ENCODE measurements around the gene ADD3. TPM values are rescaled to one million over a fixed set of nuclear protein-coding genes. Genes with fewer than 3 reads are reported as not detected.

ADD3 gene
- total RNA-seq, 1 experiment from 2014 or later = 59.9 TPM

DNA sequence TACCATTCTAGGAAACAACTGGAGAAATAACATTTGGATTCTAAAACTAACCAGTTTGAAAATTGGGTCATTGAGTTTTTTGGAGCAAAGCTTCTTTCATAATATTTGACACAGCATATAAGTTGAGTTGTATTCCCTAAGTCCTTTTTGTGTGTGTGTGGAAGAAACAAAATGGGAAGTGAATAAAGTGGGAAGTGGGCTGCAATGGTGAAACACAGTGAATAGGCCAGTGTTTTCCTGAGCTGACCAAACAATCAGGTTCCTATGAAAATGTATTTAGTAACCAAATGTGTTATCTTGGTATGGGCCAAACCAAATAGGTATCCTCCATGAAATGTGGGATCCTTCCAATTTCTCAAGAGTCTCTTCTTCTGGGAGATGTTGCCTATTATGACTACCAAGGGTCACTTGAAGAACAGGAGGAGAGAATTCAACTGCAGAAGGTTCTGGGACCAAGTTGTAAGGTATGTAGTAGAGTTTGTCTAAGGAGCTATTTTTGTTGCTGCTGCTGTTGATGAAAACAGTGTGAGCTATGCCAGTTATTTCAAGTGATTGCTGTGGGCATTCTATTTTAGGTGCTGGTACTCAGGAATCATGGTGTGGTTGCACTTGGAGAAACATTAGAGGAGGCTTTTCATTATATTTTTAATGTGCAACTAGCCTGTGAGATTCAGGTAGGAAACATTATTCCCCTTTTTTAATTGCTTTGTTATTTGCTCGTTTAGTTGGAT is 111.3 kb downstream of the ADD3 start:
- Mint-ChIP-seq H3K36me3 (ENCODE audit: insufficient read depth in 1 of 3, low read depth in 3 of 3) (peaks cover 39 to 73% (median 59%) of the 10 kb centered on the region in 3 experiments), H3K4me3 (no peak overlapping the region), H3K9me3 (no peaks in the 10 kb centered on the region; a peak in 1 of 5 replicates), H3K27me3 (ENCODE audit: low read depth) (no peaks in the 10 kb centered on the region), H3K27ac (no peak overlapping the region), H3K4me1 (no peaks in the 10 kb centered on the region)
- Histone ChIP-seq H3K56ac (ENCODE audit: insufficient read length, low read depth, low read length) (no peak overlapping the region), H2BK12ac (ENCODE audit: insufficient read length, low read depth, low read length) (no peak overlapping the region), H2AK5ac (ENCODE audit: insufficient read length, low read length) (no peak overlapping the region), H2BK20ac (ENCODE audit: low read depth, low read length, poor library complexity, severe bottlenecking) (no peak overlapping the region), H3K14ac (ENCODE audit: insufficient read depth, low read length) (no peak overlapping the region), H4K5ac (ENCODE audit: insufficient read length, low read depth, low read length) (no peak overlapping the region), H3K23ac (ENCODE audit: insufficient read length, low read depth, low read length) (no peak overlapping the region), H3K4me1 (ENCODE audit: insufficient read depth, low read length) (no peaks in the 10 kb centered on the region), H4K8ac (replicated peaks; ENCODE audit: insufficient read length, low read depth, low read length) (no peak overlapping the region), H3K18ac (ENCODE audit: insufficient read length, low read depth, low read length) (no peak overlapping the region), H3K9me3 (ENCODE audit: control insufficient read depth, low read depth, low read length) (no peaks in the 10 kb centered on the region), H2BK5ac (ENCODE audit: insufficient read length, low read length) (no peak overlapping the region), H3K4me2 (ENCODE audit: insufficient read depth, insufficient read length, low read length) (no peak overlapping the region), H3K4ac (ENCODE audit: low read depth, low read length) (no peak overlapping the region), H2AFZ (ENCODE audit: low read length) (no peak overlapping the region), H4K20me1 (ENCODE audit: control insufficient read depth, insufficient read depth, insufficient read length) (no peaks in the 10 kb centered on the region), H2BK15ac (ENCODE audit: low read depth, low read length) (no peak overlapping the region), H2BK120ac (ENCODE audit: low read depth, low read length, poor library complexity, severe bottlenecking) (no peak overlapping the region), H3K27me3 (ENCODE audit: insufficient read depth, low read length) (no peaks in the 10 kb centered on the region), H3K79me2 (ENCODE audit: insufficient read depth, low read length) (no peaks in the 10 kb centered on the region), H4K91ac (ENCODE audit: insufficient read length, low read depth, low read length) (no peak overlapping the region), H3K27ac (ENCODE audit: insufficient read length, low read depth, low read length) (no peak overlapping the region), H3K9ac (ENCODE audit: extremely low read depth, insufficient read length, low read length) (no peak overlapping the region), H3T11ph (ENCODE audit: low read length) (no peak overlapping the region), H3K23me2 (ENCODE audit: insufficient read length, low read depth, low read length, poor library complexity, severe bottlenecking) (no peaks in the 10 kb centered on the region), H3K79me1 (ENCODE audit: insufficient read depth, low read depth, low read length, poor library complexity, severe bottlenecking) (no peaks in the 10 kb centered on the region)
- WGBS (ENCODE audit: extremely low coverage, insufficient read length, low lambda C conversion rate) = no CpG with 5 or more reads among the region's 1 CpG
- TF ChIP-seq, protein P1, sequence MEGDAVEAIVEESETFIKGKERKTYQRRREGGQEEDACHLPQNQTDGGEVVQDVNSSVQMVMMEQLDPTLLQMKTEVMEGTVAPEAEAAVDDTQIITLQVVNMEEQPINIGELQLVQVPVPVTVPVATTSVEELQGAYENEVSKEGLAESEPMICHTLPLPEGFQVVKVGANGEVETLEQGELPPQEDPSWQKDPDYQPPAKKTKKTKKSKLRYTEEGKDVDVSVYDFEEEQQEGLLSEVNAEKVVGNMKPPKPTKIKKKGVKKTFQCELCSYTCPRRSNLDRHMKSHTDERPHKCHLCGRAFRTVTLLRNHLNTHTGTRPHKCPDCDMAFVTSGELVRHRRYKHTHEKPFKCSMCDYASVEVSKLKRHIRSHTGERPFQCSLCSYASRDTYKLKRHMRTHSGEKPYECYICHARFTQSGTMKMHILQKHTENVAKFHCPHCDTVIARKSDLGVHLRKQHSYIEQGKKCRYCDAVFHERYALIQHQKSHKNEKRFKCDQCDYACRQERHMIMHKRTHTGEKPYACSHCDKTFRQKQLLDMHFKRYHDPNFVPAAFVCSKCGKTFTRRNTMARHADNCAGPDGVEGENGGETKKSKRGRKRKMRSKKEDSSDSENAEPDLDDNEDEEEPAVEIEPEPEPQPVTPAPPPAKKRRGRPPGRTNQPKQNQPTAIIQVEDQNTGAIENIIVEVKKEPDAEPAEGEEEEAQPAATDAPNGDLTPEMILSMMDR (conservative IDR thresholded peaks at IDR 0.05) = no peak
- DNase-seq = no peak

Data from H9 (cell line).